Activated effector memory CD4-positive, alpha-beta T cell treated with anti-CD3 and anti-CD28 coated beads, Interleukin-2, amount 50 U/mL, for 16 hours (primary cell): ENCODE data around the gene NSMCE4A.
"Not testable (repeated sequence)": the region's sequence is repeated elsewhere in the genome, so short reads cannot be mapped to it uniquely, and the experiment has no call there.

Source experiments
- DNase-seq: peaks from one replicate; pipeline ENCODE4 v3.0.0-alpha.2; 2020

The NSMCE4A gene

GRCh38 chr10:121984463-121984862, 9.4 kb upstream of the NSMCE4A start:
- no peak for DNase-seq

- DNase-seq, result no peak
Measured at GRCh38 chr10:121983852-121984251, 8.8 kb upstream of the NSMCE4A start.

- no peak for DNase-seq
Measured at GRCh38 chr10:121981346-121981745, 6.3 kb upstream of the NSMCE4A start.

GRCh38 chr10:121978511-121978910, 3.5 kb upstream of the NSMCE4A start:
- no peak for DNase-seq

- no peak for DNase-seq
Measured at GRCh38 chr10:121976607-121977006, 1.6 kb upstream of the NSMCE4A start.

GRCh38 chr10:121975295-121976086, 474 bp upstream of the NSMCE4A start:
- DNase-seq, result peak; percentile 64

- no peak for DNase-seq
Measured at GRCh38 chr10:121974019-121974534, 940 bp downstream of the NSMCE4A start.

- DNase-seq, result not testable (repeated sequence)
Measured at GRCh38 chr10:121969086-121969485, 5.9 kb downstream of the NSMCE4A start.

- no peak for DNase-seq
Measured at GRCh38 chr10:121965996-121966395, 9.0 kb downstream of the NSMCE4A start.

- DNase-seq, result no peak
Measured at GRCh38 chr10:121961456-121961855, 13.6 kb downstream of the NSMCE4A start.

GRCh38 chr10:121959671-121960070, 15.3 kb downstream of the NSMCE4A start:
- no peak for DNase-seq

- DNase-seq, result no peak
Measured at GRCh38 chr10:121956111-121957061, 18.6 kb downstream of the NSMCE4A start.

GRCh38 chr10:121952226-121952625, 22.8 kb downstream of the NSMCE4A start:
- no peak for DNase-seq

GRCh38 chr10:121949451-121949850, 25.6 kb downstream of the NSMCE4A start:
- DNase-seq, result no peak

- no peak for DNase-seq
Measured at GRCh38 chr10:121949049-121949448, 26.0 kb downstream of the NSMCE4A start.

GRCh38 chr10:121947343-121948330, 27.4 kb downstream of the NSMCE4A start:
- DNase-seq, result no peak

GRCh38 chr10:121942749-121943416, 32.1 kb downstream of the NSMCE4A start:
- DNase-seq, result no peak

- DNase-seq, result no peak
Measured at GRCh38 chr10:121941532-121941931, 33.5 kb downstream of the NSMCE4A start.

- DNase-seq, result no peak
Measured at GRCh38 chr10:121936295-121936694, 38.7 kb downstream of the NSMCE4A start.

GRCh38 chr10:121935702-121936101, 39.3 kb downstream of the NSMCE4A start:
- no peak for DNase-seq

GRCh38 chr10:121930268-121931085, 44.5 kb downstream of the NSMCE4A start:
- DNase-seq, result not testable (repeated sequence)
